Sigmoid colon (tissue), 7 donors: Measurements from ENCODE around the gene MARCO. TPM values are rescaled to one million over a fixed set of nuclear protein-coding genes. Genes with fewer than 3 reads are reported as not detected.
A peak's percentile ranks its signal among the peaks of the same experiment; 100 is the strongest.
"Not testable (repeated sequence)": the region's sequence is repeated elsewhere in the genome, so short reads cannot be mapped to it uniquely, and the experiment has no call there.

Experiments
- DNase-seq: peaks from one replicate; pipeline ENCODE4 v3.0.0-alpha.2; 2019
- H3K27ac ChIP-seq, 4 donors: fragments of 200-600 bp; sonication (generic); one replicate each; pipeline ENCODE4 v1.5.1; 2016 to 2019; ENCODE audit warnings: mild to moderate bottlenecking in 1 of 4
- H3K27me3 ChIP-seq, 3 donors: fragments of 200-600 bp; sonication (generic); one replicate each; pipeline ENCODE4 v1.5.1; 2019; ENCODE audit warnings: mild to moderate bottlenecking in 1 of 3
- H3K36me3 ChIP-seq, 4 donors: fragments of 200-600 bp; sonication (generic); one replicate each; pipeline ENCODE4 v1.5.1; 2016 to 2019
- H3K4me1 ChIP-seq, 4 donors: fragments of 200-600 bp; sonication (generic); one replicate each; pipeline ENCODE4 v1.5.1; 2017 to 2019
- H3K4me3 ChIP-seq, 4 donors: fragments of 200-600 bp; sonication (generic); one replicate each; pipeline ENCODE4 v1.5.1; 2017 to 2019; ENCODE audit warnings: mild to moderate bottlenecking in 2 of 4, moderate library complexity in 1 of 4
- H3K9me3 ChIP-seq, 4 donors: fragments of 200-600 bp in 3 of 4; sonication (generic) in 3 of 4; one replicate each; pipeline versions ENCODE4 v1.5.1 to v1.6.1; 2013 to 2019
- EP300 ChIP-seq, 4 donors: sonication (generic); formaldehyde crosslinking; IDR thresholded peaks; one replicate each; pipeline ENCODE4 v1.6.1; 2017; ENCODE audit warnings: antibody characterized with exemption in 4 of 4
- POLR2A ChIP-seq, 2 donors: fragments of 450-650 bp; IDR thresholded peaks; one replicate each; pipeline ENCODE4 v1.6.1; 2016; ENCODE audit warnings: antibody characterized with exemption in 2 of 2, mild to moderate bottlenecking in 2 of 2, moderate library complexity in 2 of 2
- POLR2AphosphoS5 ChIP-seq, 4 donors: sonication (generic); formaldehyde crosslinking; IDR thresholded peaks; one replicate each; pipeline ENCODE4 v1.6.1; 2017; ENCODE audit warnings: antibody characterized with exemption in 4 of 4
- WGBS, 2 donors: extraction: QIAGEN DNeasy Blood & Tissue Kit; methylation state at CpG; one replicate each; pipeline ENCODE4 v1.1.7; 2013; 5-methylcytosine and 5-hydroxymethylcytosine counted together
- intact Hi-C: fragments of 100-400 bp; cut with DNase I; formaldehyde crosslinking; loops from one replicate; pipeline ENCODE4 v1.15.1; 2023
- polyA plus RNA-seq, 3 donors: library from polyadenylated mRNA; stranded (reverse); fragments of 200-250 nt; gene quantifications; one replicate each; pipeline ENCODE4 v1.2.3, GENCODE V29; 2013
- total RNA-seq, 4 donors: library from RNA; depleted of rRNA; stranded (reverse); fragments of >200 nt; gene quantifications; one replicate each; pipeline ENCODE4 v1.1.0, GENCODE V29; 2016
- TF ChIP-seq, protein P1 (sequence below), 4 experiments: fragments of 450-650 bp in 3 of 4; fragments of 200-600 bp in 1 of 4; IDR thresholded peaks; one replicate each; pipeline ENCODE4 v1.5.1; 2016 to 2019; ENCODE audit warnings: antibody characterized with exemption in 4 of 4, mild to moderate bottlenecking in 3 of 4, moderate library complexity in 2 of 4
- donor health status: healthy with polysubstance abuse.
- donor health status: Bipolar disorder and iron deficiency.
- donor health status: healthy.

Gene MARCO
- total and polyA plus RNA-seq, 7 donors, result 3.3 to 18.7 (median 10.6) TPM; not detected in 1

DNA sequence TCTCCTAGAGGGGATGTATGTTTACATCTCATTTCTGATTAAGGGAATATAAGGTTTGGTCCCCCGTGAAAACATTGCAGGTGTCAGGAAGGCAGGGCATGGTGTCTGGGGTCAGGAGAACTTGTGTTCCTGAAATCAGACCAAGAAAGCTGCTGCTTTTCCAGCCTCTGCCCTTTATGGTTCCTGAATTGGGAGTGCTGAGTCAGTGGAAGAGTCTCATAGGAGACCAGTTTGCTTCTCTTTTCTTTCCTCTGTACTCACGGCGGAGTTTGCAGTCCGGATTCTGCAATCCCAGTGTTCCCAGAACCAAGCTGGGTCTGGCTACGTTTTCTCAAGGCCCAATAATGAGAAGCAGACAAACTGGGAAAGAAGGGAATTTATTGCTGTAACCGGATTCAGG is 5.1 kb upstream of the MARCO start:
- no peak overlapping the region for H3K27ac ChIP-seq
- no peak overlapping the region for H3K4me3 ChIP-seq
- H3K27me3 ChIP-seq, result no peaks in the 10 kb centered on the region
- H3K36me3 ChIP-seq, result no peaks in the 10 kb centered on the region
- WGBS, 2 donors, result 58 to 70% methylated on average over 6 of the region's 6 CpGs
- intact Hi-C loops, result no loop called here
- DNase-seq, result no peak
- H3K9me3 ChIP-seq, result peaks cover 0 to 6% (median 5%) of the 10 kb centered on the region in 4 donors
- no peaks in the 10 kb centered on the region for H3K4me1 ChIP-seq
- no peak for TF ChIP-seq EP300 (IDR thresholded peaks at IDR 0.05)
- TF ChIP-seq POLR2A (IDR thresholded peaks at IDR 0.05), result no peak
- no peak for TF ChIP-seq POLR2AphosphoS5 (IDR thresholded peaks at IDR 0.05)
- TF ChIP-seq, protein P1, sequence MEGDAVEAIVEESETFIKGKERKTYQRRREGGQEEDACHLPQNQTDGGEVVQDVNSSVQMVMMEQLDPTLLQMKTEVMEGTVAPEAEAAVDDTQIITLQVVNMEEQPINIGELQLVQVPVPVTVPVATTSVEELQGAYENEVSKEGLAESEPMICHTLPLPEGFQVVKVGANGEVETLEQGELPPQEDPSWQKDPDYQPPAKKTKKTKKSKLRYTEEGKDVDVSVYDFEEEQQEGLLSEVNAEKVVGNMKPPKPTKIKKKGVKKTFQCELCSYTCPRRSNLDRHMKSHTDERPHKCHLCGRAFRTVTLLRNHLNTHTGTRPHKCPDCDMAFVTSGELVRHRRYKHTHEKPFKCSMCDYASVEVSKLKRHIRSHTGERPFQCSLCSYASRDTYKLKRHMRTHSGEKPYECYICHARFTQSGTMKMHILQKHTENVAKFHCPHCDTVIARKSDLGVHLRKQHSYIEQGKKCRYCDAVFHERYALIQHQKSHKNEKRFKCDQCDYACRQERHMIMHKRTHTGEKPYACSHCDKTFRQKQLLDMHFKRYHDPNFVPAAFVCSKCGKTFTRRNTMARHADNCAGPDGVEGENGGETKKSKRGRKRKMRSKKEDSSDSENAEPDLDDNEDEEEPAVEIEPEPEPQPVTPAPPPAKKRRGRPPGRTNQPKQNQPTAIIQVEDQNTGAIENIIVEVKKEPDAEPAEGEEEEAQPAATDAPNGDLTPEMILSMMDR (IDR thresholded peaks at IDR 0.05), result no peak

DNA sequence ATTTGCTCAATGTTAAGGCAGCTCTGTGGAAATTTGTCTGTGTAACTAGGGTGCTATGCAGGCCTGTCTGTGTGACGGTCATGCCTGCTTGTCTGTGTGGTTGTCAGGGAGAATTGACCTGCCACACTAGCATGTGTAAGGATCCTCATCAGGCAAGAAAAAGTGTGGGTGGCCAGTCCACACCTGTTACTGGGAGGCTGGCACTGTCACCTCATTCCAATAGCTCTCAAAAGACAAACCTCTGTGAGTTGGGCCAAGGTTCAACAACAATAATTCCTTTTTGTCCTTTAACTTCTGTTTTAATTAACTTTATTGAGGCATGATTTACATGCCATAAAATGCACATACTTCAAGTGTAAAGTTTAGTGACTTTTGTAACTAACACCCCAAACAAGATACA is 4.2 kb upstream of the MARCO start:
- Histone ChIP-seq H3K27ac (no peak overlapping the region), H3K4me1 (no peaks in the 10 kb centered on the region), H3K27me3 (no peaks in the 10 kb centered on the region), H3K36me3 (no peaks in the 10 kb centered on the region), H3K4me3 (no peak overlapping the region), H3K9me3 (peaks cover 0 to 4% (median 2%) of the 10 kb centered on the region in 4 donors)
- intact Hi-C loops, result no loop called here
- 17 to 69% methylated on average over 1 of the region's 1 CpG for whole genome bisulfite sequencing, 2 donors
- no peak for DNase-seq
- TF ChIP-seq POLR2AphosphoS5 (IDR thresholded peaks at IDR 0.05) (no peak), EP300 (IDR thresholded peaks at IDR 0.05) (no peak)

DNA sequence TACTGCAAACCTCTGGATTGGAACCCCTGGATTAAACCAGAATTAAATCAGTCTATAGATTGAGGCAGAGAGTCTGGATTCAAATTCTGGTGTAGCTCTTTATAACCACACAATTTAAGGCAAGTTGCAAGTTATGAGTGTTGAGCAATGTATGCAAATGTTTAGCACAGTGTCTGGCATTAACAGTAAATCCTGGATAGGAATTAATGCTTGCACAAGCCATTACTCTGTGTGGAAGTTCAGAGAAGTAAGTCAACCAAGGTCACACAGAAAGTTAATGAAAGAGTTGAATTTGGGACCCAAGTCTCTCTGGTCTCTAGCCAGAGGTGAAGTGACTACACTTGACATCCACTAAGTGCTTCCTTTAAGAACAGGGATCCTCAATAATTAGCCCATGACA is 2.0 kb upstream of the MARCO start:
- intact Hi-C loops, result no loop called here
- H3K36me3 ChIP-seq, result no peaks in the 10 kb centered on the region
- H3K9me3 ChIP-seq, result no peaks in the 10 kb centered on the region
- DNase-seq, result no peak
- no peak overlapping the region for H3K27ac ChIP-seq
- H3K4me3 ChIP-seq, result no peak overlapping the region
- H3K4me1 ChIP-seq, result no peaks in the 10 kb centered on the region
- TF ChIP-seq, protein P1 (IDR thresholded peaks at IDR 0.05), result no peak
- TF ChIP-seq POLR2AphosphoS5 (IDR thresholded peaks at IDR 0.05) (no peak), EP300 (IDR thresholded peaks at IDR 0.05) (no peak), POLR2A (IDR thresholded peaks at IDR 0.05) (no peak)
- H3K27me3 ChIP-seq, result no peaks in the 10 kb centered on the region

DNA sequence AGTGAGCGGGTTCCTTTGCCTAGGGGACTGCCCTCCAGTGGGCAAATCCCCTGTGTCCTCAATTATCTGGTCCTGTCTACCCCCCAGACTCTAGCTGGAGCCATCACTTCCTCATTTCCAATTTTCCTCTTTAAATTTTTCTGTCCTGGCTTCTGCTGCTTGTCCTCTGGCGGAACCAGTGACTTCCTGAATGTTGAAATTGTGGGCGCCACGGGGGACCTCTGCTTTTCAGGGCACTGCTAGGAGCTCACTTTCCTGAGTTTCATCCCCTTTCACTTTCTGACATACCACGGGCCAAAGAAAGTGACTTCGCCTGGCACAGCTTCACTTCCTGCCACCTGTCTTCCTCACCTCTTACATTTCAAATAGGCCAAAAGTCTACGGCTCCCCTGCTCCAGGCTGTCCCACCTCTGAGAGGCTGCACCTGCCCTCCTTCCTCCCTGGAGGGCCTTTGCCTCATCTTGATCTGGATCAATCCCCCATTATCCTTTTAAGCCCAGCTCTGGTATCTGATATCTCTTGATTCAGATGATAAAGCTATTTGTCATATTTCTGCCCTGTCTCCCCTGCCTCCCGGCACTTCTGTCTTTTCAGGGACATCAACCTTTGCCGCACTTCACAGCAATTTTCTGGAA is 1.4 kb upstream of the MARCO start:
- no peaks in the 10 kb centered on the region for H3K36me3 ChIP-seq
- intact Hi-C loops, result no loop called here
- TF ChIP-seq POLR2A (IDR thresholded peaks at IDR 0.05), result no peak
- TF ChIP-seq POLR2AphosphoS5 (IDR thresholded peaks at IDR 0.05), result peak in 1 of 4 donors; percentile 11
- 46 to 62% methylated on average over 9 of the region's 9 CpGs for WGBS, 2 donors
- H3K4me3 ChIP-seq, result no peak overlapping the region
- no peaks in the 10 kb centered on the region for H3K4me1 ChIP-seq
- H3K9me3 ChIP-seq, result no peaks in the 10 kb centered on the region
- no peak overlapping the region for H3K27ac ChIP-seq
- peak; percentile 71 for DNase-seq
- no peaks in the 10 kb centered on the region for H3K27me3 ChIP-seq

- Histone ChIP-seq H3K4me3 (no peak overlapping the region), H3K27me3 (no peaks in the 10 kb centered on the region), H3K4me1 (no peaks in the 10 kb centered on the region), H3K36me3 (no peaks in the 10 kb centered on the region), H3K27ac (no peak overlapping the region), H3K9me3 (no peaks in the 10 kb centered on the region)
- no peak for DNase-seq
- intact Hi-C loops, result no loop called here
- TF ChIP-seq POLR2AphosphoS5 (IDR thresholded peaks at IDR 0.05), result no peak
- TF ChIP-seq EP300 (IDR thresholded peaks at IDR 0.05), result no peak
- TF ChIP-seq POLR2A (IDR thresholded peaks at IDR 0.05), result no peak
- TF ChIP-seq, protein P1 (IDR thresholded peaks at IDR 0.05), result no peak
- 41 to 59% methylated on average over 2 of the region's 2 CpGs for WGBS, 2 donors
These were observed 1.3 kb downstream of the MARCO start for GRCh38 chr2:118943286-118943685.

DNA sequence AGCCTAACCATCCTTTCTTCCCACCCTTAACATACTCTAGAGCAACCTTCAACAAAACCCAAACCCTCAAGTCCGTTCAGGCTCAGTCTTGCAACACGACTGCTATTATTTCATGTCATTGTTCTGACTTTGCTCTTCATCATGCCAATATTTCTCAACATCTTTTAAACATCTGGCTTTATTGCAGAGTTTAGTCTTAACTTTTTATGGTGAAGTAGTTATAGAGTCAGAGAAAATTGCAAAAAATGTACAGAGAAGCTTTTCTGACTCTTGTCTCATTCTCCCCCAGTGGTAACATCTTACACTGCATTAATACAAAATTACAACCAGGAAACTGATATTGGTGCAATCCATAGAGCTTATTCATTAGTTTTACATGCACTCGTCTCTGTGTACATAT is 3.9 kb downstream of the MARCO start:
- H3K27ac ChIP-seq, result no peak overlapping the region
- H3K4me3 ChIP-seq, result no peak overlapping the region
- WGBS, 2 donors, result 79 to 84% methylated on average over 3 of the region's 3 CpGs
- intact Hi-C loops, result no loop called here
- H3K27me3 ChIP-seq, result no peaks in the 10 kb centered on the region
- H3K4me1 ChIP-seq, result no peaks in the 10 kb centered on the region
- H3K9me3 ChIP-seq, result no peaks in the 10 kb centered on the region
- no peaks in the 10 kb centered on the region for H3K36me3 ChIP-seq
- TF ChIP-seq EP300 (IDR thresholded peaks at IDR 0.05) (no peak), POLR2AphosphoS5 (IDR thresholded peaks at IDR 0.05) (no peak), POLR2A (IDR thresholded peaks at IDR 0.05) (no peak)
- TF ChIP-seq, protein P1 (IDR thresholded peaks at IDR 0.05), result no peak
- DNase-seq, result no peak

GRCh38 chr2:118948266-118948665 is 6.3 kb downstream of the MARCO start:
- DNase-seq, H3K9me3 ChIP-seq, H3K36me3 ChIP-seq, intact Hi-C loops, H3K27me3 ChIP-seq, H3K4me1 ChIP-seq, H3K27ac ChIP-seq, H3K4me3 ChIP-seq: not testable (repeated sequence)
- WGBS, 2 donors, result 19 to 57% methylated on average over 3 of the region's 3 CpGs
